Fibroblast of peridontal ligament (primary cell): ENCODE data around the gene PHF10.
A peak's percentile ranks its signal among the peaks of the same experiment; 100 is the strongest.

Experiments
- DNase-seq: peaks from one replicate; pipeline ENCODE4 v3.0.0-alpha.2; 2010; ENCODE audit errors: extremely low read depth

Gene PHF10

GRCh38 chr6:169677096-169677495, 47.2 kb downstream of the PHF10 start:
- no peak for DNase-seq

GRCh38 chr6:169675011-169675410, 49.3 kb downstream of the PHF10 start:
- DNase-seq: no peak

GRCh38 chr6:169671563-169671962, 52.7 kb downstream of the PHF10 start:
- no peak for DNase-seq

- DNase-seq: no peak
Observed at GRCh38 chr6:169669889-169670288, 54.4 kb downstream of the PHF10 start.

GRCh38 chr6:169669147-169669546, 55.2 kb downstream of the PHF10 start:
- DNase-seq: no peak

- no peak for DNase-seq
Observed at GRCh38 chr6:169668203-169668847, 56.0 kb downstream of the PHF10 start.

GRCh38 chr6:169667716-169668115, 56.6 kb downstream of the PHF10 start:
- no peak for DNase-seq

GRCh38 chr6:169666441-169666840, 57.9 kb downstream of the PHF10 start:
- no peak for DNase-seq

GRCh38 chr6:169665289-169665688, 59.0 kb downstream of the PHF10 start:
- no peak for DNase-seq

- DNase-seq: no peak
Observed at GRCh38 chr6:169664227-169664626, 60.1 kb downstream of the PHF10 start.

- DNase-seq: no peak
Observed at GRCh38 chr6:169663468-169663867, 60.8 kb downstream of the PHF10 start.

- DNase-seq: no peak
Observed at GRCh38 chr6:169661391-169661756, 62.9 kb downstream of the PHF10 start.

GRCh38 chr6:169660751-169661390, 63.4 kb downstream of the PHF10 start:
- DNase-seq: no peak

- no peak for DNase-seq
Observed at GRCh38 chr6:169659820-169660610, 64.3 kb downstream of the PHF10 start.

- no peak for DNase-seq
Observed at GRCh38 chr6:169657284-169657610, 67.1 kb downstream of the PHF10 start.

- no peak for DNase-seq
Observed at GRCh38 chr6:169656546-169657283, 67.6 kb downstream of the PHF10 start.

GRCh38 chr6:169654598-169655391, 69.5 kb downstream of the PHF10 start:
- peak; percentile 67 for DNase-seq
